ENCODE results near the gene RBX1.
"Not testable (repeated sequence)": the region's sequence is repeated elsewhere in the genome, so short reads cannot be mapped to it uniquely, and the experiment has no call there.

RBX1 gene

GRCh38 chr22:40997520-40997919 lies 46.3 kb downstream of the RBX1 start:
- DNase-seq (no peak), ATAC-seq (ENCODE audit: insufficient read depth, low read depth) (no peak)
- no peak overlapping the region for H2AFZ ChIP-seq (ENCODE audit: low read depth, low read length)
- H3K27ac ChIP-seq (ENCODE audit: low read length), result no peak overlapping the region
- no peak overlapping the region for H3K4me3 ChIP-seq (ENCODE audit: low read depth in 1 of 2, low read length in 2 of 2)
- no peaks in the 10 kb centered on the region for H3K36me3 ChIP-seq (ENCODE audit: insufficient read depth, low read length)
- no peaks in the 10 kb centered on the region for H3K27me3 ChIP-seq (ENCODE audit: insufficient read depth, low read length, poor library complexity)
- H3K4me1 ChIP-seq (ENCODE audit: insufficient read depth, low read length), result no peaks in the 10 kb centered on the region
- no peak overlapping the region for H3K4me2 ChIP-seq (ENCODE audit: insufficient read depth, low read length)
- H3K9me3 ChIP-seq (ENCODE audit: insufficient read depth, low read length, severe bottlenecking), result no peaks in the 10 kb centered on the region
- H3K9ac ChIP-seq (ENCODE audit: low read depth, low read length), result no peak overlapping the region
- no peaks in the 10 kb centered on the region for H3K79me2 ChIP-seq (ENCODE audit: insufficient read depth, low read length)
- no peaks in the 10 kb centered on the region for H4K20me1 ChIP-seq (ENCODE audit: insufficient read depth, low read length)
- TF ChIP-seq CTCF (IDR thresholded peaks at IDR 0.05; ENCODE audit: borderline replicate concordance, extremely low read depth, low read length, poor library complexity, severe bottlenecking) (no peak), EZH2 (IDR thresholded peaks at IDR 0.05; ENCODE audit: borderline replicate concordance, low read depth, low read length, severe bottlenecking) (no peak)

DNA sequence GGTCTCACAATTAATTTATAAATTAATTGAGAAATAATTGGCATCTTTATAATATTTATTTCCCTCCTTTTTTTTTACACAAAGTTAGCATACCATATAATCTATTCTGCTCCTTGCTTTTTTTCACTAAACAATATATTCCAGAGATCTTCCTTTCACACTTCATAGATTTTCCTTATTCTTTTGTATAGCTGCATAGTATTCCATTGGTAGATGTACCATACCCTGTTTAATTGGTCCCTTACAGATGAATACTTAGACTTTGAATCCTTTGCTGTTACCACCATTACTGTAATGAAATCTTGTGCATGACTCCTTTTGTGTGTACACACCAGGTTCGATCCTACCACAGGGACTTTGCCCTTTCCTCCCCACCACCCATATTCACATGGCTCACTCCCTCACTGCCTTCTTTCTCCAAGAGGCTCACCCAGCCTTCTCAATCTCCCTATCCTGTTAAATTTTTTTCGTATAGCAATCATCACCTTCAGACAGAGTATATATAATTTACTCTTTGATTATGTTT lies 48.9 kb downstream of the RBX1 start:
- no peaks in the 10 kb centered on the region for H3K27me3 ChIP-seq (ENCODE audit: insufficient read depth, low read length, poor library complexity)
- no peak overlapping the region for H3K4me3 ChIP-seq (ENCODE audit: low read depth in 1 of 2, low read length in 2 of 2)
- no peak for DNase-seq
- TF ChIP-seq EZH2 (IDR thresholded peaks at IDR 0.05; ENCODE audit: borderline replicate concordance, low read depth, low read length, severe bottlenecking) (no peak), CTCF (IDR thresholded peaks at IDR 0.05; ENCODE audit: borderline replicate concordance, extremely low read depth, low read length, poor library complexity, severe bottlenecking) (no peak)
- H3K9ac ChIP-seq (ENCODE audit: low read depth, low read length), result no peak overlapping the region
- H3K27ac ChIP-seq (ENCODE audit: low read length), result no peak overlapping the region
- no peak overlapping the region for H3K4me2 ChIP-seq (ENCODE audit: insufficient read depth, low read length)
- no peaks in the 10 kb centered on the region for H3K4me1 ChIP-seq (ENCODE audit: insufficient read depth, low read length)
- no peaks in the 10 kb centered on the region for H3K79me2 ChIP-seq (ENCODE audit: insufficient read depth, low read length)
- no peak overlapping the region for H2AFZ ChIP-seq (ENCODE audit: low read depth, low read length)
- H3K9me3 ChIP-seq (ENCODE audit: insufficient read depth, low read length, severe bottlenecking), result no peaks in the 10 kb centered on the region
- ATAC-seq (ENCODE audit: insufficient read depth, low read depth), result no peak
- H3K36me3 ChIP-seq (ENCODE audit: insufficient read depth, low read length), result no peaks in the 10 kb centered on the region
- no peaks in the 10 kb centered on the region for H4K20me1 ChIP-seq (ENCODE audit: insufficient read depth, low read length)

DNA sequence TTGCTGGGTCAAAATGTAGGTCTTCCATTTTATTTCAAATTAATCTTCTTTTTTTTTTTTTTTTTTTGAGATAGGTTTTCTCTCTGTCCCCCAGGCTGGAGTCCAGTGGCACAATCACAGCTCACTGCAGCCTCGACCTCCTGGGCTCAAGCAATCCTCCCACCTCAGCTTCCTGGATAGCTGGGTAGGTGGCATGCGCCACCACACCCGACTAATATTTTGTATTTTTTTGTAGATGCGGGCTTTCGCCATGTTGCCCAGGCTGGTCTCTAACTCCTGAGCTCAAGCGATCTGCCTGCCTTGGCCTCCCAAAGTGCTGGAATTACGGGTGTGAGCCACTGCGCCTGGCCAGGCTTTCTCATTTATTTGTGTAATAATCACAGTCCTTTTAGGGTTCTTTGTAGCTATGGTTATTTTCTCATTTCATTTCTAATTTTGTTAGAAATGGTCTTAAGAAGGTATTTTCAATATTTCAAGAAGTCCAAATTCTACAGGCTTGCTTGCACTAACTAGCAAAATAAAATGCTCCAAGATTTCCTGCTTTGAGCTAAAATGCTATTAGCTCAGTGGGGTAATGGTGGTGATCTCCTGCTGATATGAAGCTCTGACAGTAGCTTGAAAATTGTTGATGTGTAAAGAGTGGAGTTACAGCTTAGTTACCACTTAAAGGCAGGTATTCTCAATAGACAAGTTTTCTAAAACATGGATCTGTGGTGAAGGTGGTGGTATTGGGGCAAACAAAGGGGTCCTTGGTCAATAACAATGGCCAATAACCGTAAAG lies 50.0 kb downstream of the RBX1 start:
- TF ChIP-seq EZH2 (IDR thresholded peaks at IDR 0.05; ENCODE audit: borderline replicate concordance, low read depth, low read length, severe bottlenecking), result no peak

DNA sequence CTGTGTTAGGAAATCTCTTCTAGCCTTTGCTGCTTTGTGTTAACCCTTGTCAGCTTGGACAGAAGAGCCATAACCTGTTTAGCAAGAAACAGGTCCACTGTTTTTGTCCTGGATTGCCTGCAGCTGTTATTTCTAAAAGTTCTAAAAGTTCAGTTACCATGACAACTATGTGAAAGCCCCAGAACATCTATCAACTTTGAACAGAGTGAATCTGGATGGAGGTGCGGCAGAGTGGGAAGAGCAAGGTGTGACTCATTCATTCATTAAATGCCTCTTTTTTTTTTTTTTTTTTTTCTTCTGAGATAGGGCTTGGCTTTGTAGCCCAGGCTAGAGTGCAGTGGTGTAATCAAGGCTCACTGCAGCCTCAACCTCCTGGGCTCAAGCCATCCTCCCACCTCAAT lies 50.5 kb downstream of the RBX1 start:
- Histone ChIP-seq H3K27ac (ENCODE audit: low read length) (no peak overlapping the region), H3K9me3 (ENCODE audit: insufficient read depth, low read length, severe bottlenecking) (no peaks in the 10 kb centered on the region), H2AFZ (ENCODE audit: low read depth, low read length) (no peak overlapping the region), H3K4me3 (ENCODE audit: low read depth in 1 of 2, low read length in 2 of 2) (no peak overlapping the region), H3K79me2 (ENCODE audit: insufficient read depth, low read length) (no peaks in the 10 kb centered on the region), H3K4me1 (ENCODE audit: insufficient read depth, low read length) (no peaks in the 10 kb centered on the region), H3K36me3 (ENCODE audit: insufficient read depth, low read length) (no peaks in the 10 kb centered on the region), H3K27me3 (ENCODE audit: insufficient read depth, low read length, poor library complexity) (no peaks in the 10 kb centered on the region), H4K20me1 (ENCODE audit: insufficient read depth, low read length) (no peaks in the 10 kb centered on the region), H3K4me2 (ENCODE audit: insufficient read depth, low read length) (no peak overlapping the region), H3K9ac (ENCODE audit: low read depth, low read length) (no peak overlapping the region)
- ATAC-seq (ENCODE audit: insufficient read depth, low read depth), result no peak
- no peak for DNase-seq
- TF ChIP-seq CTCF (IDR thresholded peaks at IDR 0.05; ENCODE audit: borderline replicate concordance, extremely low read depth, low read length, poor library complexity, severe bottlenecking) (no peak), EZH2 (IDR thresholded peaks at IDR 0.05; ENCODE audit: borderline replicate concordance, low read depth, low read length, severe bottlenecking) (no peak)

More for the DNA sequence above, 50.0 kb downstream of the RBX1 start:
- Histone ChIP-seq H3K27me3 (ENCODE audit: insufficient read depth, low read length, poor library complexity) (no peaks in the 10 kb centered on the region), H3K27ac (ENCODE audit: low read length) (no peak overlapping the region), H2AFZ (ENCODE audit: low read depth, low read length) (no peak overlapping the region), H3K9me3 (ENCODE audit: insufficient read depth, low read length, severe bottlenecking) (no peaks in the 10 kb centered on the region), H3K9ac (ENCODE audit: low read depth, low read length) (no peak overlapping the region), H3K4me1 (ENCODE audit: insufficient read depth, low read length) (no peaks in the 10 kb centered on the region), H3K4me2 (ENCODE audit: insufficient read depth, low read length) (no peak overlapping the region), H3K79me2 (ENCODE audit: insufficient read depth, low read length) (no peaks in the 10 kb centered on the region), H3K36me3 (ENCODE audit: insufficient read depth, low read length) (no peaks in the 10 kb centered on the region), H3K4me3 (ENCODE audit: low read depth in 1 of 2, low read length in 2 of 2) (no peak overlapping the region), H4K20me1 (ENCODE audit: insufficient read depth, low read length) (no peaks in the 10 kb centered on the region)
- DNase-seq (no peak), ATAC-seq (ENCODE audit: insufficient read depth, low read depth) (no peak)

GRCh38 chr22:41002386-41002785 lies 51.2 kb downstream of the RBX1 start:
- not testable (repeated sequence) for ATAC-seq (ENCODE audit: insufficient read depth, low read depth); H3K4me3 ChIP-seq (ENCODE audit: low read depth in 1 of 2, low read length in 2 of 2); H3K27ac ChIP-seq (ENCODE audit: low read length); H3K9me3 ChIP-seq (ENCODE audit: insufficient read depth, low read length, severe bottlenecking); H4K20me1 ChIP-seq (ENCODE audit: insufficient read depth, low read length); H2AFZ ChIP-seq (ENCODE audit: low read depth, low read length); H3K4me1 ChIP-seq (ENCODE audit: insufficient read depth, low read length); H3K36me3 ChIP-seq (ENCODE audit: insufficient read depth, low read length); H3K79me2 ChIP-seq (ENCODE audit: insufficient read depth, low read length); H3K9ac ChIP-seq (ENCODE audit: low read depth, low read length); H3K27me3 ChIP-seq (ENCODE audit: insufficient read depth, low read length, poor library complexity); H3K4me2 ChIP-seq (ENCODE audit: insufficient read depth, low read length); DNase-seq

Measured in DND-41 (cell line).